ENCODE measurements around the gene ONECUT1. TPM values are rescaled to one million over a fixed set of nuclear protein-coding genes. Genes with fewer than 3 reads are reported as not detected.

ONECUT1 gene
- total and polyA plus RNA-seq, 10 donors: not detected

DNA sequence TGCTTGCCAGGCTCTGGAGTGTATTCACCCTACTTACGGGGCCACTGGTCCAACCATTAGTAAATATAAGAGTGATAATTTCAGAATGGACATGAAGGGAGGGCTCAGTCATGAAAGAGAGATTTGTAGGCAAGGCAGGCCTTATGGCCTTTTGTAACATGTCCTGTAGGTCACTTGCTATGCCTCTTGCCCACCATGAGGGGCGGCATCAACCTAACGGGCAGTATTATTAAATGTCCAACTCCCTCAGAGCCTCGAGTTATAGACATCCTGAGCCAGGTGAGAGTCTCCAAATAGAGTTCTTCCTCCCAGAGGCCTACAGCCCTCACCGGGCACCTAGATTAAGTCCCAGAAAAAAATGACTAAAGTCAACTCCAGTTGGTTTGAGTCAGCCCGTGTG is 30.2 kb downstream of the ONECUT1 start:
- H3K27me3 ChIP-seq (replicated peaks in 1 of 7): peaks cover 0 to 13% (median 0%) of the 10 kb centered on the region in 7 donors
- H3K27ac ChIP-seq: no peak overlapping the region
- no peaks in the 10 kb centered on the region for H3K36me3 ChIP-seq
- no peaks in the 10 kb centered on the region for H3K9me3 ChIP-seq
- intact Hi-C loops (cut with DNase I; ENCODE audit: low total_unique reads): no loop called here
- no peaks in the 10 kb centered on the region for H3K4me1 ChIP-seq
- no peak overlapping the region for H3K4me3 ChIP-seq
- no peak for TF ChIP-seq POLR2A (IDR thresholded peaks at IDR 0.05)
- TF ChIP-seq, protein P1, sequence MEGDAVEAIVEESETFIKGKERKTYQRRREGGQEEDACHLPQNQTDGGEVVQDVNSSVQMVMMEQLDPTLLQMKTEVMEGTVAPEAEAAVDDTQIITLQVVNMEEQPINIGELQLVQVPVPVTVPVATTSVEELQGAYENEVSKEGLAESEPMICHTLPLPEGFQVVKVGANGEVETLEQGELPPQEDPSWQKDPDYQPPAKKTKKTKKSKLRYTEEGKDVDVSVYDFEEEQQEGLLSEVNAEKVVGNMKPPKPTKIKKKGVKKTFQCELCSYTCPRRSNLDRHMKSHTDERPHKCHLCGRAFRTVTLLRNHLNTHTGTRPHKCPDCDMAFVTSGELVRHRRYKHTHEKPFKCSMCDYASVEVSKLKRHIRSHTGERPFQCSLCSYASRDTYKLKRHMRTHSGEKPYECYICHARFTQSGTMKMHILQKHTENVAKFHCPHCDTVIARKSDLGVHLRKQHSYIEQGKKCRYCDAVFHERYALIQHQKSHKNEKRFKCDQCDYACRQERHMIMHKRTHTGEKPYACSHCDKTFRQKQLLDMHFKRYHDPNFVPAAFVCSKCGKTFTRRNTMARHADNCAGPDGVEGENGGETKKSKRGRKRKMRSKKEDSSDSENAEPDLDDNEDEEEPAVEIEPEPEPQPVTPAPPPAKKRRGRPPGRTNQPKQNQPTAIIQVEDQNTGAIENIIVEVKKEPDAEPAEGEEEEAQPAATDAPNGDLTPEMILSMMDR (IDR thresholded peaks at IDR 0.05 in 8 of 11, conservative IDR thresholded peaks at IDR 0.05 in 3 of 11): no peak
- TF ChIP-seq POLR2AphosphoS5 (IDR thresholded peaks at IDR 0.05): no peak
- WGBS, 5 donors: 75 to 94% (median 86%) methylated on average over 6 of the region's 6 CpGs
- no peak for DNase-seq

DNA sequence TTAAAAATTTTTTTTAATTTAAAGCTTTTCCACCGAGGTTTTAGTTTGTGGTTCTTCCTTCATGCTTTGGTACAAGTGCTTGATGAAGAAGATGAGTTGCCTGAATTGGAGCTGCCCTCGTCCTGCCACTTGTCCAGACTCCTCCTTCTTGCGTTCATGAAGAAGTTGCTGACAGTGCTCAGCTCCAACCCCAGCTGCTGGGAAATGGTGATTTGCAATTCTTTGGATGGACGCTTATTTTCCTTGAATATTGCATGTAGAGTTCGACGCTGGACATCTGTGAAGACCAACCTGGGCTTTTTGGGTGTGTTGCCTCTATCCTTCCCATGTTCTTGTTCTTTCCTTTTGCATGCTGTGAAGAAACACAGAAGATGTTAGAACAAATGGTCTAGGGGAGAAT is 32.6 kb downstream of the ONECUT1 start:
- DNase-seq: no peak
- WGBS, 5 donors: 84 to 92% (median 87%) methylated on average over 6 of the region's 6 CpGs

DNA sequence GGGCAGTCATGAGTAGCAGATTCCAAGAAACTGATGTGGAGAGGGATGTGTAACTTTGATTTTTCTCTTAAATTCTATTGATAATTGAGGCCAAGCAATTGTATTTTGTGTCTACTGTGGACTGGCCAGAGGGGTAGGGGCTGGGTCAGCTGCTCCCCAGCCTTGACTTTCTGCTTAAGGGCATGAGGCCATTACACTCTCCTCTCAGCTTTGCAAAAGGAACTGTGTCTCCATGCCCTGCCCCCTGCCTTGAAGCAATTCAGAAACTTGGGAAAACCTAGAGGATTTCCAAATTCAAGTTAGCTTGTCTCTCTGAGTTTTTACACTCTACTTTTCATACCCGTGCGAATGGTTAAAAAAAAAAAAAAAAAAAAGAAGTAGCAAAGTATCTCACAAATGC is 38.6 kb downstream of the ONECUT1 start:
- peaks cover 0 to 39% (median 10%) of the 10 kb centered on the region in 7 donors for H3K27me3 ChIP-seq (replicated peaks in 1 of 7)
- intact Hi-C loops (cut with DNase I; ENCODE audit: low total_unique reads): no loop called here
- DNase-seq: no peak

More for the DNA sequence above, 32.6 kb downstream of the ONECUT1 start:
- H3K4me3 ChIP-seq: no peak overlapping the region
- H3K27ac ChIP-seq: no peak overlapping the region
- intact Hi-C loops (cut with DNase I; ENCODE audit: low total_unique reads): no loop called here
- no peaks in the 10 kb centered on the region for H3K9me3 ChIP-seq
- no peaks in the 10 kb centered on the region for H3K4me1 ChIP-seq
- TF ChIP-seq POLR2AphosphoS5 (IDR thresholded peaks at IDR 0.05): no peak
- TF ChIP-seq POLR2A (IDR thresholded peaks at IDR 0.05): no peak
- TF ChIP-seq, protein P1 (IDR thresholded peaks at IDR 0.05 in 8 of 11, conservative IDR thresholded peaks at IDR 0.05 in 3 of 11): no peak
- H3K27me3 ChIP-seq (replicated peaks in 1 of 7): peaks cover 0 to 31% (median 0%) of the 10 kb centered on the region in 7 donors
- H3K36me3 ChIP-seq: no peaks in the 10 kb centered on the region

DNA sequence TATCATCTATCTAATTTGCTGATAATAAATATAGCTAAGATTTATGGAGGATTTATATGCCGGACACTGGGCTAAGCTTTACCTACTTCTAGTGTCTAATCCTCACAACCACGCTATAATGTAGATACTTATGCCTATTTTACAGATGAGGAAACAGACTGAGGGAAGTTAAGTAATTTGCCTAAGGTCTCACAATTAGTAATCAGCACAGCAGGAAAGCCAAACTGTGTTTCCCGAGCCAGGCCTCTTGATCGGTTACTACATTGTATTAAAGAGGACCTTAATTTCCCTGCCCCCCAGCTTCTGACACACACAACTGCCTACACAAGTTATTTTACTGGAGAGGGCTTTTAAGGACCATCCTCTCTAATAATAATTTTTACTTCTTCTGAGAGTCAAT is 40.9 kb downstream of the ONECUT1 start:
- H3K9me3 ChIP-seq: no peaks in the 10 kb centered on the region
- H3K27ac ChIP-seq: no peak overlapping the region
- TF ChIP-seq POLR2AphosphoS5 (IDR thresholded peaks at IDR 0.05) (no peak), POLR2A (IDR thresholded peaks at IDR 0.05) (no peak)
- TF ChIP-seq, protein P1 (IDR thresholded peaks at IDR 0.05 in 8 of 11, conservative IDR thresholded peaks at IDR 0.05 in 3 of 11): no peak
- H3K4me3 ChIP-seq: no peak overlapping the region
- no peaks in the 10 kb centered on the region for H3K4me1 ChIP-seq
- no peak for DNase-seq
- intact Hi-C loops (cut with DNase I; ENCODE audit: low total_unique reads): no loop called here
- 34 to 62% (median 44%) methylated on average over 4 of the region's 4 CpGs for WGBS, 5 donors
- peaks cover 0 to 35% (median 12%) of the 10 kb centered on the region in 7 donors for H3K27me3 ChIP-seq (replicated peaks in 1 of 7)
- H3K36me3 ChIP-seq: no peaks in the 10 kb centered on the region

More for the DNA sequence above, 38.6 kb downstream of the ONECUT1 start:
- WGBS, 5 donors: 70 to 91% (median 79%) methylated on average over 2 of the region's 2 CpGs
- Histone ChIP-seq H3K4me3 (no peak overlapping the region), H3K27ac (no peak overlapping the region), H3K4me1 (no peaks in the 10 kb centered on the region), H3K9me3 (no peaks in the 10 kb centered on the region), H3K36me3 (no peaks in the 10 kb centered on the region)
- TF ChIP-seq, protein P1 (IDR thresholded peaks at IDR 0.05 in 8 of 11, conservative IDR thresholded peaks at IDR 0.05 in 3 of 11): no peak
- TF ChIP-seq POLR2A (IDR thresholded peaks at IDR 0.05): no peak
- no peak for TF ChIP-seq POLR2AphosphoS5 (IDR thresholded peaks at IDR 0.05)
